CD4-positive, alpha-beta T cell treated with Interleukin-17A for 4 hours (primary cell): ENCODE data around the gene CIAO1.
A peak's percentile ranks its signal among the peaks of the same experiment; 100 is the strongest.
"Not testable (repeated sequence)": the region's sequence is repeated elsewhere in the genome, so short reads cannot be mapped to it uniquely, and the experiment has no call there.

Experiments
- DNase-seq: peaks from one replicate; pipeline ENCODE4 v3.0.0-alpha.2; 2020; ENCODE audit warnings: mixed read lengths

Gene CIAO1

DNA sequence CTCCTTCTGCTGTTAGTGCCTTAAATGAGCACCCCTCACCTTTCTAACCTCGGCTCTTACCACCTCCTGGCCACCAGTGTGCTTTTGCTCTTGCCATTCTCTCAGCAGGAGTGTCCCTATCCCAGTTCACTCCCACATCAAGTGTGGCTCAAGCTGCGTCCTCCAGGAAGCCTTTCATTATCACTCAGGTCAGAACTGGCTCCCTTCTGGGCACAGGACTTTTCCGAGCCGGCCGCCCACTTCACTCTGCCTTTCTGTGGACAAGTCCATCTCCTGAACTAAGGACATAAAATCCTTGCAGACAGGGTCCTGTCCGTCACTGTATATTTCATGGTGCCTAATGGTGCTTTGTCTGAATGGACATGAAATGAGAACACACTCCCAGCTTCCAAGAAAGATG is 15.8 kb upstream of the CIAO1 start:
- no peak for DNase-seq

GRCh38 chr2:96251721-96252292 is 14.2 kb upstream of the CIAO1 start:
- no peak for DNase-seq

GRCh38 chr2:96252526-96252925 is 13.5 kb upstream of the CIAO1 start:
- no peak for DNase-seq

DNA sequence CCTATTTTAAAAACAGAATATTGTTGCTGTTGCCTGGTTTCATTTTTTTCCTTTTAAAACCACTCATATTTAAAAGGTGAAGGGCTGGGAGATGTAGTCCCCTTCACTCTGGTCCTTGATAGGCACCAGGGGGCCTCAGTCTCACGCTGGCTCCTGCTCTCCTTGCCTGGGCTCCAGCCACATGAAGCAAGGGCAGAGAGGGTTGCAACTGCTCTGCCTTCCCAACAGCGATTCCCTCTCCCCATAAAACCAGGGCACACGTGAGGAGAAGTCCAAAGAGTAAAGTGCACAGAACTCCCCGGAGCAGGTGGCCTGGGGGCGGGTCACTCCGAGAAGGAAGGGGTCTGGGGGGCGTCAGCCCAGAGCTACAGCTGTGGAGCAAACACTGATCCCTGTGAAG is 13.0 kb upstream of the CIAO1 start:
- no peak for DNase-seq

GRCh38 chr2:96254571-96254970 is 11.5 kb upstream of the CIAO1 start:
- no peak for DNase-seq

GRCh38 chr2:96256611-96257113 is 9.4 kb upstream of the CIAO1 start:
- no peak for DNase-seq

DNA sequence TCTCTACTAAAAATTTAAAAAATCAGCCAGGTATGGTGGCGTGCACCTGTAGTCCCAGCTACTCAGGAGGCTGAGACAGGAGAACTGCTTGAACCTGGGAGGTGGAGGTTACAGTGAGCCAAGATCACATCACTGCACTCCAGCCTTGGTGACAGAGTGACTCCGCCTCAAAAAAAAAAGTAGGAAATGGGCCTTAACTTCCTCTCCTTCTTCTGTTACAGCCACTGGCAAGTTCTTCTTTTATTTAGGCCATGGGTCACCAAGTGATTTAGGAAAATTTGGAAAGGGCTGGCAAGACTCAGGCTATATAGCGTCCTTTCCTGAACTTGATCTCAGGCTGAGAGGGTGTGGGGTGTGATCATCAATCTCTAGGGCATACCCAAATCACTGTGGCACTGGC is 8.3 kb upstream of the CIAO1 start:
- not testable (repeated sequence) for DNase-seq

- no peak for DNase-seq
Measured at GRCh38 chr2:96258166-96259022, 7.6 kb upstream of the CIAO1 start.

DNA sequence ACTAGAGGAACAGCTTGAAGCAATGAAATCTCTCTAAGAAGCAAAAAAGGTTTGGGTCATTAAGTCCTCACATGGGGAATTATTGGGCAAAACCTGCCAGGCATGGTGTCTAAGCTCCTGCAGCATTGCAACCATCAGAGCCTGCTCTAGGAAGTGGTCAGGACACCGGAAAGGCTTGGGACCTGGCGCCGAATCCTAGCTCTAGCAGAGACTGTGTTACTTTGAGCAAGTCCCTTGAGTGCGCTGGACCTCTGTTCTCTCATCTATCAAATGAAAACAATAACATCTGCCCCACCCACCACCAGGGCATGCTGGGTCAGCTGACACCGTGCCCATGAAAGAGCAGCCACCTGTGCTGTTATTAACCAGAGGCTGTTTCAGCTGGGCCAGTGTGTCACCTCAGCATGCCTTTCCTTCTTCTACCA is 6.5 kb upstream of the CIAO1 start:
- DNase-seq: no peak

GRCh38 chr2:96260387-96261260 is 5.4 kb upstream of the CIAO1 start:
- DNase-seq: peak; percentile 45

DNA sequence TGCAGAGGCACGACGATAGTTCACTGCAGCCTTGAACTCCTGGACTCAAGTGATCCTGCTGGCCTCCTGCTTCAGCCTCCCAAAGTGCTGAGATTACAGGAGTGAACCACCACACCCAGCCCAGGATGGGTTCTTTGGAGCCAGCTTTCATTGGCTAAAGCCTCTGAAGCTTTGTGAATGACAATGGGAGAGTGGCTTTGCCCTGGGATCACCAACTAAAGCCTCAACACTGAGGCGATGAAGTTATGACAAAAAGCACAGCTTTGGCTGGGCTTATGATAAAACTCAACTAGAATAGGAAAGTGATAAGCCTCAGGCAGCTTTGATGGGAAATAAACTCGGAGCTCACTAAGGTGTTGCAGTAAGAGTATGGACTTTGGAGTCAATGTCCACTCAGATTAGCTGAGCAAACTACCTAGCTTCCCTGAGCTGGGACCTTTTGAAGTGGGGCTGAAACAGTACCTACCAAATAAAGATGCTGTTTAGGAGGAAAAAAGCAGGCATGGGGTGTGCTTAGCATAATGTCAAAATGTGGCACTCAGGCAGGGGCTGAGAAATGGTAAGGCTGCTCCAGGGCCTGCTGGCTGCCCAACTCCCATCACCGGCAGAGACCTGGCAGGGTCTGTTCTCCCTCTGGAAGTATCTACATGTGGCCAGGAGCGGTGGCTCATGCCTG is 4.6 kb upstream of the CIAO1 start:
- no peak for DNase-seq

DNA sequence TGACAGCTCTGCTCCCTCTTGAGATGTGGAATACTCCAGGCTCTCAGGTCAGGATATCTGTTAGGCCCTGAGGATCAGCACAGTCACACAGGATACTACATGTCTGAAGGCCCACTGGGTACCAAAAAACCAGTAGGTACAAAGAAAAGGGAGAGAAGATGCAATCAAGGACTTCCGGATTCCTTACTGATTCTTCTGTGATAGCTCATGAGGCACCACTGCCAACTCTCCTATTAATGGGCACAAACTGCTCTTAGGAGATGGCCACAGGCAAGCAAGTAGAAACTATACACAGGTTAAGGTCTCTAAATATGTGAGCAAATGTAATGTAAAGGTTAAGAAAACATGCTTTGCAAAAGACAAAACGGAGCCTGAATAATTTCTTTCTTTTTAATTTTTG is 3.7 kb upstream of the CIAO1 start:
- DNase-seq: no peak

DNA sequence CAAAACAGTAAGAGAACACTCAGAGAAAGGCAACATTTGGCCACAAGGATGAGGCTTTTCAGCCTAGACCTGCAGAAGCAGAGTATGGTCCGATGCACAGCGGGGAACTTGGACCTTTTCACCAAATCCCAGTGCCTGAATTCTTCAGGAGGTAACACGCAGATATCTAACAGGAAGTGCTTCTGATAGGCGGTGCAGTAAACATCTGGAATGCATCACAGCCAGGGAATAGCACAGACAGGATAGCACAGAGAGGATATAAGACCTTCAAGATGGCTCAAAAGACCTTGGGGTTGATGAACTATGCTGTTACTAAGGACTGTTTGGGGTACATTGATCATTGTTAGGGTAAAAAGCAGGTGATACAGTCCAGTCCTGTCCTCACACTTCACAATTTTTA is 1.9 kb upstream of the CIAO1 start:
- no peak for DNase-seq

DNA sequence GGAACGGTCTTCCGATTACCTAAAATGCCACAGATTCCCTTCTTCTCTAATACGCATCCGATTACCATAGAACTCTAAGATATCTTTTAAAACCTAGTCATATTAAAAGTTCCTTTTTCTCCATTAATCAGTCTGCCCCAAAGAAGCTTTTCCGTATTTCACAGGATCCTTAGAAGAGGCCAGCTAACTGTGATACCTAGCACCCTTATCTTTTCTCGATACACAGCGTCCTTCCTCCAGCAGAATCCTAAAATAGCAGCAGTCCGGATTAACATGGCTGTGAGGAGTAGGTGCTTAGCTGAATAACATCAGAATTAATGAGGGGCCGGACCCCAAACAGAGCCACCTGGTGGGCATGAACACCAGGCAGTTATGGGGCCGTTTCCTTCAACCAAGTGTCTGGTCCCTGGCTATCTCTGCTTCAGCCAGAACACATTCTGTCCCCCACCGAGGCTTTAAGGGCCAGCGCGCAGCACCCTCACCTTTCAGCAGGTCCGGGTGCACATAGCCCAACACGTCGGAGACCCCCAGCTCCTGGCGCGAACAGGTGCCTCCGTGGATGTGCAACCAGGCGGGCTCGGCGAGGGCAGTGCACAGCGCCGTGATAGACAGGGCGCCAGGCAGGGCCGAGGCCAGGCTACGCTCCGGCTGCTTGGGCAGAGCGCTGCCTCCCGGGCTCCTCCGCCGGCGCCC is 1.2 kb upstream of the CIAO1 start:
- DNase-seq: peak; percentile 24

DNA sequence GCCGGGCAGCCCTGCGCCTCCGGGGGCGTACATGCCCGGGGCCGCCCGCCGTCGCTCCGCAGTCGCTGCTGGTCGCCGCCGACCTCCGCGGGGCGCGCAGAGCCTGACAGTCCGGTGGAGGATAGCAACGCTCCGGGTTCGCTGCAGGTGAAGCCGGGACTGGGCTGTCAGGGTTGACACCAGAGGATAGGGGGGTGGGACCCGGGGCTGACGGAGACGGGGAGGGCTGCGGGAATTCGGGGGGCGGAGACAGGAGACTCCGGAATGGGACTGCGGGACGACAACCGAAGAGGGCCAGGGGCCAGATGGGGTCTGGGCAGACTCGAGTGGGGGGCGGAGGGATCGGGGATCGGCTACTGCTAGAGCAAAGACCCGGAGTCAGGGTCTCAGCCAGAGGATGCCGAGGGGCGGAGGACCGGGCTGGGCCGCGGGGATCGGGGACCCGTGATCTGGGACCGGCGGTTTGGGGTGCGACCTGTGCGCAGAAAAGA is 631 bp upstream of the CIAO1 start:
- peak; percentile 45 for DNase-seq

DNA sequence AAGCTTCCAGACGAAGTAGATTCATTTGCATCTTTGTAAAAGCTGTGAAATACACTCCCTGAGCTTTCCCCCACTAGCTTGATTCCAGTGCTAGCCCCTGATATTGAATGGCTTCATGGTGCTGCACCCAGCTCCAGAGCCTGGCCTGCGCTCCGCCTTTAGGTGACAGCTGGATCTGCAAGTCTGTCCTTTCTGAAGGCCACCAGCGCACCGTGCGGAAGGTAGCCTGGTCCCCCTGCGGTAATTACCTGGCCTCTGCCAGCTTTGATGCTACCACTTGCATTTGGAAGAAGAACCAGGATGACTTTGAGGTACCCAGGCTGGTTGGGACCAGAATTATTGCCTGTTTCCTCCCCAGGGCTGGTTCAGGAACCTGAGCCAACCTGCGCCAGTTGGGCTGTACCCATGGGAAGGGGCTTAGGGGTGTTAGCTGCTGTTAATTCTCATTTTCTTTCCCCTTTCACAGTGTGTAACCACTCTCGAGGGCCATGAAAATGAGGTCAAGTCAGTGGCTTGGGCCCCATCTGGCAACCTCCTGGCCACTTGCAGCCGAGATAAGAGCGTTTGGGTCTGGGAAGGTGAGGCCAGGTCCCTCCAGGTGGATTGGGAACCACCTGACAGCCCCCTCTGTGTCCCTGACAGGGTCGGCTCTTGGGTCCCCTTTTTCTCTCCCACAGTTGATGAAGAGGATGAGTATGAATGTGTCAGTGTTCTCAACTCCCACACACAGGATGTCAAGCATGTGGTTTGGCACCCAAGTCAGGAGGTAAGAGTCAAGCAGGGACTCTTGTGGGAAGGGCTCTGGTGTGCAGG is 1.3 kb downstream of the CIAO1 start:
- peak; percentile 35 for DNase-seq

- no peak for DNase-seq
Measured at GRCh38 chr2:96271995-96272394, 6.0 kb downstream of the CIAO1 start.

DNA sequence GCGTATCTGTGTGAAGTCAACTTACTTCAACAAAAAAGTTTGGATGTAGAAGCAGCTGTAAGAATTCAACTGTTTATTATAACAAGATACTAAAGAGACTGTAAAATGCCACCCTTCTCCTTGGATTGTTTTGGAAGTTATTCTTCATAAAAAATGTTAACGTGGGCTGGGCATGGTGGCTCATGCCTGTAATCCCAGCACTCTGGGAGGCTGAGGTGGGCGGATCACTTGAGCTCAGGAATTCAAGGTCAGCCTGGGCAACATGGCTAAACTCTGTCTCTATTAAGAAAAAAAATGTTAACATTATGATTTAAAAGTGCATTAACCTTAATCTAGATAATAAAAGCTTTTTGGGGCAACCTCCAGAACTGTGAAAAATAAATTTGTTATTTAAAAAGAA is 7.7 kb downstream of the CIAO1 start:
- no peak for DNase-seq

DNA sequence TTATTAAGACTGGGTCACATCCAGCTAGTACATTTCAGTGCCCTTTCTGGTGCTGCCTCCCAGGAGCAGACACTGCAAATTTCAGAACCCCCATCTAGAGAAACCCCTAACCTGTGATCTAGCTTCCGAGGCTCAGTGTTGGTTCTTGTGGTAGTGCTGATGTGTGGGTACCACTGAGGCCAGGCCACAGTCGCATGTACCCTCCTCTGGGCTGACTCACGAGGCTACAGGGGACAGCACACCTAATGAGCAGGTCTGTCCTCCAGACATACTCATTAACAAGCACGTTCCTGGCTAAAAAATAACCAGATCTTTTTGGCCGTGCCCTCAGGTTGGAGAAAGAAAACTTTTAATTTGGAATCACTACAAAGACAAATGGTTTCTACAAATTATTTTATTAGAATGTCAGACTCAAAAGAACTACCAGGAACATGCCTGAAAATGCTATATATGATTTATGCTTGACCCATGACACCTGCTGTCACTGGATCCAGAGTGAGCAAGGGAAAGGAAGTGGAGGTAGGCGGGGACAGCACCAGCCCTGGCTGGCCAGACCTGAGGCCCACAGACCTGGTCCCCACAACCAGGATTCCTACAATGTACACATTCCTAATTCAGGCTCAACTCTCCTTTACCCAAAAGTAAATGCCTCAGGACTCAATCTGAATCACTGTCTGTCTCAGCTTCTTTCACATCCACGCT is 8.5 kb downstream of the CIAO1 start:
- no peak for DNase-seq

GRCh38 chr2:96276787-96277499 is 10.9 kb downstream of the CIAO1 start:
- DNase-seq: no peak
